ENCODE measurements around the gene SNHG17.

DNA sequence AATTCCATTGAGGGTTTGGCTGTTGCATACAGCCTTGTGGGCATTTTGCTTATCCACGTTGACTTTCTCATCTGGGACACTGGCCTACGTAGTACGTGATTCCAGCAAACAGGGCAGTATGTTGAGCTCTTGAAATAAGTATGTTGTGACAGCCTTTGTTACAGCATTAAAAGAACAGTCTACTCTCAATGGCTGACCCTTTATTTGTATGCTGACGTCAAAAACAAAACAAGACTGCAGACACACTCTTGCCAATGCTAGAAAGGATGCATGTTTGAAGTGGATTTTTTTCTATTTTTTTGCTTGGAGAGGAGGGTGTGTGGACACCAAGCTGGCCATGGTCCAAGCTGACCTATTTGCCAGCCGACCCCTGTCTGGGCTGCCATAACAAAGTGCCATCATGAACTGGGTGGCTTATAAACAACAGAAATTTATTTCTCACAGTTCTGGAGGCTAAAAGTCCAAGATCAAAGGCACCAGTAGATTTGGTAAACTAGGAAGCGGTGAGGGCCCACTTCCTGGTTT, 10.8 kb upstream of the SNHG17 start:
- no peak for TF ChIP-seq NFXL1 (CRISPR knock-in tag; IDR thresholded peaks at IDR 0.05)
- TF ChIP-seq TCF15 (CRISPR knock-in tag; IDR thresholded peaks at IDR 0.05) = no peak
- TF ChIP-seq EZH2 (IDR thresholded peaks at IDR 0.05; ENCODE audit: borderline replicate concordance, low read depth, low read length) = no peak
- no peak for TF ChIP-seq BMI1 (IDR thresholded peaks at IDR 0.05; ENCODE audit: low read length)
- no peak for TF ChIP-seq HDAC2 (IDR thresholded peaks at IDR 0.05)
- no peak for TF ChIP-seq ERF (CRISPR knock-in tag; IDR thresholded peaks at IDR 0.05)

Measured in K562 (cell line).